Measurements from ENCODE around the gene CLIP3. TPM values are rescaled to one million over a fixed set of nuclear protein-coding genes. Genes with fewer than 3 reads are reported as not detected.

Gene CLIP3
- total RNA-seq, 1 donor from 2014 or later = 17.9 TPM

DNA sequence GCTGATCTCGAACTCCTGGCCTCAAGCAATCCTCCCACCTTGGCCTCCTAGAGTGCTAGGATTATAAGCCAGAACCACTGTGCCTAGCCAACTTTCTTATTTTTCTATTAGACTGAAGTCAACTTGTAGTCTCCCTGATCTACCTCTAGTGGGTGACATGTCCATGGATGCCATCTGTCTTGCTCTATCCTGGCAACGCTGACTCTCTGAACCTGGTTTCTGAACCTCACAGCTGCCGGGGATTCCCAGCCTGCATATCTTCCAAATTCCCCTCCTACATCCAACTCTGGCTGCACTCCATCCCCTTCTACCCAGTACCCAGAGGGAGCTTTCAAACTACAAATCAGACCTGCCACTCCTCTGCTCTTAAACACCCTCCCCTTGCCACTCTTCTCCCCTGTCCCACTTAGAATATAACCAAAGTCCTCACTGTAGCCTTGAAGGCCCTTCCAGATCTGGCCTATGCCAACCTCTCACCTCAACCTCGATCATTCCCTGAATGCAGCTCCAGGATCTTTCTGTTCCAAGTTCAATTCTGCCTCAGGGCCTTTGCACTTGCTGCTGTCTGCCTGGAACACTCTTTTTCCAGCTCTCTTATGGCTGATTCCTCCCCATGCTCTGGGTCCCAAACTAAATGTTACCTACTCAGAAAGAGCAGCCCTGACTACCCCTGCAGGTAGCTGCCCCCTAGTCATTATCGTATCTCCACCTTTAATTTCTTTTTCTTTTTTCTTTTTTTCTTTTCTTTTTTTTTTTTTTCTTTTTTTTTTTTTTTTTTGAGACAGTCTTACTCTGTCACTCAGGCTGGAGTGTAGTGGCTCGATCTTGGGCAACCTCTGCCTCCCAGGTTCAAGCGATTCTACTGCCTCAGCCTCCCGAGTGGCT is 2.2 kb downstream of the CLIP3 start:
- no peak for DNase-seq (ENCODE audit: low spot score, unreplicated experiment)
- no peaks in the 10 kb centered on the region for H3K9me3 Mint-ChIP-seq (ENCODE audit: low read depth)
- TF ChIP-seq, protein P1, sequence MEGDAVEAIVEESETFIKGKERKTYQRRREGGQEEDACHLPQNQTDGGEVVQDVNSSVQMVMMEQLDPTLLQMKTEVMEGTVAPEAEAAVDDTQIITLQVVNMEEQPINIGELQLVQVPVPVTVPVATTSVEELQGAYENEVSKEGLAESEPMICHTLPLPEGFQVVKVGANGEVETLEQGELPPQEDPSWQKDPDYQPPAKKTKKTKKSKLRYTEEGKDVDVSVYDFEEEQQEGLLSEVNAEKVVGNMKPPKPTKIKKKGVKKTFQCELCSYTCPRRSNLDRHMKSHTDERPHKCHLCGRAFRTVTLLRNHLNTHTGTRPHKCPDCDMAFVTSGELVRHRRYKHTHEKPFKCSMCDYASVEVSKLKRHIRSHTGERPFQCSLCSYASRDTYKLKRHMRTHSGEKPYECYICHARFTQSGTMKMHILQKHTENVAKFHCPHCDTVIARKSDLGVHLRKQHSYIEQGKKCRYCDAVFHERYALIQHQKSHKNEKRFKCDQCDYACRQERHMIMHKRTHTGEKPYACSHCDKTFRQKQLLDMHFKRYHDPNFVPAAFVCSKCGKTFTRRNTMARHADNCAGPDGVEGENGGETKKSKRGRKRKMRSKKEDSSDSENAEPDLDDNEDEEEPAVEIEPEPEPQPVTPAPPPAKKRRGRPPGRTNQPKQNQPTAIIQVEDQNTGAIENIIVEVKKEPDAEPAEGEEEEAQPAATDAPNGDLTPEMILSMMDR (IDR thresholded peaks at IDR 0.05; ENCODE audit: unreplicated experiment) = no peak
- H3K4me1 Mint-ChIP-seq (ENCODE audit: low read depth) = peaks cover 5% of the 10 kb centered on the region
- peaks cover 6% of the 10 kb centered on the region for H3K36me3 Mint-ChIP-seq (ENCODE audit: insufficient read depth)
- H3K27ac Mint-ChIP-seq = no peak overlapping the region
- H3K4me3 Mint-ChIP-seq (ENCODE audit: low read depth) = no peak overlapping the region
- no peaks in the 10 kb centered on the region for H3K27me3 Mint-ChIP-seq

DNA sequence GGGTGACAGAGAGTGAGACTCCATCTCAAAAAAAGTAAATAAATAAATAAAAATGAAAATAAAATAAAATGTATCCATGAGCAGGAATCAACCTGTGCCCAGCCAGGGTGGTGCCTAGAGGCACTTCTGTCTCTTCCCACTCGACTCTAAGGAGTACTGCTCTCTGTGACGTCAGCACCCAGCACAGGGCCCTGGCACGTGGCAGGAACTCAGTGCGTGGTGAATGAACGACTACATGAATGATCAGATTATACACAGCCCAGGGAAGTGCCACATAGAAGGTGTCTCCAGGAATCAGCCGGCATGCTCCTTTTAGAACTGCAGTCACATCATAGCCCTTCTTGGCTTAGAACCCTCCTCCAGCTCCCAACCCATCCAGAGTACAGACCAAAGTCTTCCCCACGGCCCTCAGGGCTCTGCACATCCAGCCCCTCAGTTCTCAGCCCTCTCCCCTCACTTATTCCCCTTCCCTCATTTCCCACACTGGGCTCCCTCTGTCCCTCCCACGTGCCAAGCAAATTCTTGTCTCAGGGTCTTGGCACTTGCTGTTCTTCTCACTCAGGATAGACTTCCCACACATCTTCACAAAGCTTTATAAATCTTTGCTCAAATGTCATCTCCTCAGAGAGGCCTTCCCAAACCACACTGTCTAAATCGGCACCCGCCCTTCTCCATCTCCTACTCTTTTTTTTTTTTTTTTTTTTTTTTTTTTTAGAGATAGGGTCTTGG is 4.2 kb downstream of the CLIP3 start:
- TF ChIP-seq, protein P1 (IDR thresholded peaks at IDR 0.05; ENCODE audit: unreplicated experiment) = no peak
- no peak overlapping the region for H3K27ac Mint-ChIP-seq
- no peak overlapping the region for H3K4me3 Mint-ChIP-seq (ENCODE audit: low read depth)
- peaks cover 5% of the 10 kb centered on the region for H3K4me1 Mint-ChIP-seq (ENCODE audit: low read depth)
- H3K36me3 Mint-ChIP-seq (ENCODE audit: insufficient read depth) = peaks cover 5% of the 10 kb centered on the region
- H3K9me3 Mint-ChIP-seq (ENCODE audit: low read depth) = no peaks in the 10 kb centered on the region
- no peaks in the 10 kb centered on the region for H3K27me3 Mint-ChIP-seq
- no peak for DNase-seq (ENCODE audit: low spot score, unreplicated experiment)

DNA sequence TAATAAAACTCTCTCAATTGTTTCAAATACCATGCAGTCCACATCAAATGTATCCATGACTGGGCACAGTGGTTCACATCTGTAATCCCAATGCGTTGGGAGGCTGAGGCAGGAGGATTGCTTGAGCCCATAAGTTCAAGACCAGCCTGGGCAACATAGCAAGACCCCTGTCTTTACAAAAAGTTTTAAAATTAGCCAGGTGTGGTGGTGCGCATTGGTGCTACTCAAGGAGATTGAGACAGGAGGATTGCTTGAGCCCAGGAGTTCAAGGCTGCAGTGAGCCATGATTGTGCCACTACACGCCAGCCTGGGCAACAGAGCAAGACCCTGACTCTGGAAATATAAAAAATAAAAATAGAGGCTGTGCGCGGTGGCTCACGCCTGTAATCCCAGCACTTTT is 5.0 kb downstream of the CLIP3 start:
- peaks cover 5% of the 10 kb centered on the region for H3K4me1 Mint-ChIP-seq (ENCODE audit: low read depth)
- H3K27ac Mint-ChIP-seq = no peak overlapping the region
- H3K9me3 Mint-ChIP-seq (ENCODE audit: low read depth) = no peaks in the 10 kb centered on the region
- no peak overlapping the region for H3K4me3 Mint-ChIP-seq (ENCODE audit: low read depth)
- peaks cover 5% of the 10 kb centered on the region for H3K36me3 Mint-ChIP-seq (ENCODE audit: insufficient read depth)
- TF ChIP-seq, protein P1 (IDR thresholded peaks at IDR 0.05; ENCODE audit: unreplicated experiment) = no peak
- no peaks in the 10 kb centered on the region for H3K27me3 Mint-ChIP-seq
- no peak for DNase-seq (ENCODE audit: low spot score, unreplicated experiment)

DNA sequence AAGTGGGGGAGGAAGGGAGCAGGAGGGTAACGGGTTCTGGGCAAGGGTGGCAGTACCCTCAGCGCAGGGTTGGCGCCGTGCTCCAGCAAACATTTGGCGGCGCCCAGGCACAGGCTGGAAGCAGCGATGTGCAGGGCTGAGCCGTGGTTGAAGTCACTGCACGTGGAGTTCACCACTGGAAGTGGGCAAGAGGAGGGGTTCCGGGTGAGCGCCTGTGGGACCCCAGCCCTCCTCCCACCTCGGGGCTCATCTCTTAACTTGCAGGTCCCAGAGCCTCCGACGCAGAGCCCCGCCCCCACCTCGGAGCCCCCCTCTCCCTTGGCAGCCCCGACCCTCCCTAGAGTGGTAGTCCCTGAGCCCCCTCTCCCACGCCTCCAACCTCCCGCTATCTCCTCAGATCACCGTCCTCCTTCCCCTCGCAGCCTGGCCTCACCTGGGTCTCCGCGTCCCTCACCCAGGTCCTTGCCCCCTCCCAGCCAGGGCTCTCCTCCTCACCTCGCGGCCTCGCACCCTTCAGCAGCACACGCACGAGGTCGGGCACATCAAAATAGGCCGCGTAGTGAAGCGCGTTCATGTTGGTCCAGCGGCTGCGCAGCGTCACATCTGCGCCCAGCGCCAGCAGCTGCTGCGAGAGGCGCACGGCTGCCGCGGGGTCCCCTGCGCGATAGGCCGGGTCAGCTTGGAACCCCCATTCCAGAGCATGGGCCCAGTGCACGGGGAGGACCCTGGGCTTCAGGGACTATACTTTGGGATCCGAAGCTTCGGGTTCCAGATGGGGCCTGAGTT is 6.4 kb downstream of the CLIP3 start:
- no peak overlapping the region for H3K4me3 Mint-ChIP-seq (ENCODE audit: low read depth)
- no peaks in the 10 kb centered on the region for H3K27me3 Mint-ChIP-seq
- H3K9me3 Mint-ChIP-seq (ENCODE audit: low read depth) = no peaks in the 10 kb centered on the region
- H3K4me1 Mint-ChIP-seq (ENCODE audit: low read depth) = peaks cover 1% of the 10 kb centered on the region
- peaks cover 5% of the 10 kb centered on the region for H3K36me3 Mint-ChIP-seq (ENCODE audit: insufficient read depth)
- no peak for DNase-seq (ENCODE audit: low spot score, unreplicated experiment)
- TF ChIP-seq, protein P1 (IDR thresholded peaks at IDR 0.05; ENCODE audit: unreplicated experiment) = no peak
- H3K27ac Mint-ChIP-seq = no peak overlapping the region

DNA sequence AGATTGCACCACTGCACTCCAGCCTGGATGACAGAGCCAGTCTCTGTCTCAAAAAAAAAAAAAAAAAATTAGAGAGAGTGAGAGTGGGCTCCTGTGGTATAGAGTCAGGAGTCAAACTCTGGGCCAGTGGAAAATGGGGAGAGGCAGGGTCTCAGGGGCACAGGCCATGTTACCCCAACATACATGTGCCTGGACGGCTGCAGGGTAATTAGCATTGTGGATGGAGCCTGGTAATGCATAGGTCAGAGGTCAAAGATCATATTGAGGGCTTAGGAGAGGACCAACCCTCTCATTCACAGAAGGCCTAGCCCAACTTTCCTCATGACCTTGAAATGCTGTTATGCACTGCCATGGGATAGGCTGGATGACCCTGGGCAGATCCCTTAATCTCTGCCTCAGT is 7.1 kb downstream of the CLIP3 start:
- no peak overlapping the region for H3K27ac Mint-ChIP-seq
- no peaks in the 10 kb centered on the region for H3K9me3 Mint-ChIP-seq (ENCODE audit: low read depth)
- TF ChIP-seq, protein P1 (IDR thresholded peaks at IDR 0.05; ENCODE audit: unreplicated experiment) = no peak
- no peaks in the 10 kb centered on the region for H3K27me3 Mint-ChIP-seq
- no peak overlapping the region for H3K4me3 Mint-ChIP-seq (ENCODE audit: low read depth)
- no peak for DNase-seq (ENCODE audit: low spot score, unreplicated experiment)
- peaks cover 5% of the 10 kb centered on the region for H3K36me3 Mint-ChIP-seq (ENCODE audit: insufficient read depth)
- no peaks in the 10 kb centered on the region for H3K4me1 Mint-ChIP-seq (ENCODE audit: low read depth)

All from progenitor cell of endocrine pancreas (in vitro differentiated cells).